ENCODE measurements around the gene TMEM69. TPM values are rescaled to one million over a fixed set of nuclear protein-coding genes. Genes with fewer than 3 reads are reported as not detected.
"Not testable (repeated sequence)": the region's sequence is repeated elsewhere in the genome, so short reads cannot be mapped to it uniquely, and the experiment has no call there.

TMEM69 gene
- total and polyA plus RNA-seq, 7 experiments from 2014 or later: 12.7 to 65.2 (median 22.1) TPM

DNA sequence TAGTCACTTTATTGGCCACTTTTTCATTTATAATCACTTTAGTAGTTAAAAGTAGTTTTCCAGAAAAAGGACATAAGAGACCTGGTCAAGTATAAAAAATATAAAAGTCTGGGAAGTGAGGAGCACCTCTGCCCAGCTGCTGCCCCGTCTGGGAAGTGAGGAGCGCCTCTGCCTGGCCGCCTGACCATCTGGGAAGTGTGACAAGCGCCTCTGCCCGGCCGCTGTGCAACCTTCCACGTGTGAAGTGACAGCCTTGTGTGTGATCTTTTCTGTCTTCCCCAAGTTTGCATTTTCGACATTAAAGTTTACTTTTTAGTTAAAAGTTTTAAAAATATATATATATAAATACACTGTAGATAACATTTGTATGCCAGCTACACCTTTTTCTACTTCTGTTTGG, 5.8 kb downstream of the TMEM69 start:
- H3K27me3 Mint-ChIP-seq; H3K27me3 ChIP-seq (ENCODE audit: control insufficient read depth in 2 of 2, insufficient read depth in 2 of 2, low read length in 2 of 2); H3K27ac ChIP-seq (ENCODE audit: low read depth, low read length); DNase-seq; H3K4me3 ChIP-seq (ENCODE audit: low read length); H3K9me3 Mint-ChIP-seq; intact Hi-C loops (cut with micrococcal nuclease); CTCF ChIA-PET; H3K9me3 ChIP-seq (ENCODE audit: control insufficient read depth in 2 of 3, low read length in 3 of 3); ATAC-seq; H3K4me3 Mint-ChIP-seq; POLR2A ChIA-PET: not testable (repeated sequence)
- peaks cover 6 to 10% of the 10 kb centered on the region in 2 donors for H3K4me1 ChIP-seq (ENCODE audit: control insufficient read depth in 2 of 2, insufficient read depth in 2 of 2, low read length in 2 of 2)
- peak overlapping the region in 1 of 9 donors; percentile 38 for H3K27ac Mint-ChIP-seq
- H3K36me3 Mint-ChIP-seq: peaks cover 0 to 26% (median 4%) of the 10 kb centered on the region in 5 donors
- peaks cover 0 to 29% (median 4%) of the 10 kb centered on the region in 3 experiments for H3K36me3 ChIP-seq (ENCODE audit: control insufficient read depth in 2 of 3, insufficient read depth in 3 of 3, low read length in 3 of 3)
- H3K4me1 Mint-ChIP-seq: peaks cover 0 to 25% (median 14%) of the 10 kb centered on the region in 7 donors

DNA sequence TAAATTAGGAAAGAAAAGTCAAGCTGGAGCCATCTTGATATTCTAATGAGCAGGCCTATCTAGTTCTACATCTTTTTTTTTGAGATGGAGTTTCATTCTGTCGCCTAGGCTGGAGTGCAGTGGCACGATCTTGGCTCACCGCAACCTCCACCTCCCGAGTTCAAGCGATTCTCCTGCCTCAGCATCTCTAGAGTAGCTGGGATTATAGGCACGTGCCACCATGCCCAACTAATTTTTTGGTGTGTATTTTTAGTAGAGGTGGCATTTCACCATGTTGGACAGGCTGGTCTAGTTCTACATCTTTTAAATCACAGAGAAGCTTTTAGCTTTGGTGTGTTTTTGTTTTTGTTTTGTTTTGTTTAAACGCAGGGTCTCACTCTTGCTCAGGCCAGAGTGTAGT, 6.8 kb downstream of the TMEM69 start:
- H3K4me1 Mint-ChIP-seq: peaks cover 0 to 20% (median 12%) of the 10 kb centered on the region in 7 donors
- ATAC-seq (no peak), DNase-seq (no peak)
- intact Hi-C loops (cut with micrococcal nuclease): no loop called here
- no peaks in the 10 kb centered on the region for H3K9me3 Mint-ChIP-seq
- Histone ChIP-seq H3K4me3 (ENCODE audit: low read length) (no peak overlapping the region), H3K4me1 (ENCODE audit: control insufficient read depth in 2 of 2, insufficient read depth in 2 of 2, low read length in 2 of 2) (peaks cover 0 to under 1% of the 10 kb centered on the region in 2 donors), H3K36me3 (ENCODE audit: control insufficient read depth in 2 of 3, insufficient read depth in 3 of 3, low read length in 3 of 3) (peaks cover 0 to 29% (median 4%) of the 10 kb centered on the region in 3 experiments), H3K9me3 (ENCODE audit: control insufficient read depth in 2 of 3, low read length in 3 of 3) (no peaks in the 10 kb centered on the region), H3K27me3 (ENCODE audit: control insufficient read depth in 2 of 2, insufficient read depth in 2 of 2, low read length in 2 of 2) (no peaks in the 10 kb centered on the region), H3K27ac (ENCODE audit: low read depth, low read length) (no peak overlapping the region)
- peak overlapping the region in 1 of 9 donors; percentile 38 for H3K27ac Mint-ChIP-seq
- H3K27me3 Mint-ChIP-seq: no peaks in the 10 kb centered on the region
- H3K36me3 Mint-ChIP-seq: peaks cover 0 to 26% (median 4%) of the 10 kb centered on the region in 5 donors
- CTCF ChIA-PET: no interaction called here
- no peak overlapping the region for H3K4me3 Mint-ChIP-seq
- POLR2A ChIA-PET: interaction anchor here (0.6 to 0.7 kb wide), 3 partner anchors 13 to 161 kb away, joined by 3 to 4 read pairs (median 3); no protein-coding TSS in a partner anchor

DNA sequence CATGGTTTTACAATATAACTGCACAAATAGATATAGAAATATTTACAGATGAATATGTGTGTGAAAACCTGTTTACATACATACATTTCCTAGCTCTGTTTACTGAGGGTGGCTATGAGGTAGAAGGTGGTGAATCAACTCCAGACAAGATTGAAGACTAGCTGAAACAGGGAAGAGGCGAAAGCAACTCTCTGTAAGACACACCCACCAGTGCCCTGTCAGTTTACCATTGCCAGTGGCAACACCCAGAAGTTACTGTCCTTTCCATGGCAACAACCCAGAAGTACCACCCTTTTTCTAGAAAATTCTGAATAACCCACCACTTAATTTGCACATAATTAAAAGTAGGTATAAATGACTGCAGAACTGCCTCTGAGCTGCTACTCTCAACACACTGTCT, 16.7 kb downstream of the TMEM69 start:
- intact Hi-C loops (cut with micrococcal nuclease): no loop called here
- Histone ChIP-seq H3K27me3 (ENCODE audit: control insufficient read depth in 2 of 2, insufficient read depth in 2 of 2, low read length in 2 of 2) (no peaks in the 10 kb centered on the region), H3K27ac (ENCODE audit: low read depth, low read length) (no peak overlapping the region), H3K4me3 (ENCODE audit: low read length) (no peak overlapping the region), H3K4me1 (ENCODE audit: control insufficient read depth in 2 of 2, insufficient read depth in 2 of 2, low read length in 2 of 2) (no peaks in the 10 kb centered on the region), H3K9me3 (ENCODE audit: control insufficient read depth in 2 of 3, low read length in 3 of 3) (no peaks in the 10 kb centered on the region), H3K36me3 (ENCODE audit: control insufficient read depth in 2 of 3, insufficient read depth in 3 of 3, low read length in 3 of 3) (peaks cover 0 to 9% (median 0%) of the 10 kb centered on the region in 3 experiments)
- ChIA-PET CTCF (no interaction called here), POLR2A (interaction anchor here (1.0 kb wide), 1 partner anchor 18 kb away, joined by 3 read pairs; the partner anchor contains the start of gene GPBP1L1)
- Mint-ChIP-seq H3K4me1 (no peaks in the 10 kb centered on the region), H3K4me3 (no peak overlapping the region), H3K27ac (no peak overlapping the region), H3K36me3 (peaks cover 8 to 33% (median 22%) of the 10 kb centered on the region in 5 donors), H3K9me3 (peaks cover 0 to 11% (median 5%) of the 10 kb centered on the region in 11 donors), H3K27me3 (no peaks in the 10 kb centered on the region)
- ATAC-seq (no peak), DNase-seq (no peak)

DNA sequence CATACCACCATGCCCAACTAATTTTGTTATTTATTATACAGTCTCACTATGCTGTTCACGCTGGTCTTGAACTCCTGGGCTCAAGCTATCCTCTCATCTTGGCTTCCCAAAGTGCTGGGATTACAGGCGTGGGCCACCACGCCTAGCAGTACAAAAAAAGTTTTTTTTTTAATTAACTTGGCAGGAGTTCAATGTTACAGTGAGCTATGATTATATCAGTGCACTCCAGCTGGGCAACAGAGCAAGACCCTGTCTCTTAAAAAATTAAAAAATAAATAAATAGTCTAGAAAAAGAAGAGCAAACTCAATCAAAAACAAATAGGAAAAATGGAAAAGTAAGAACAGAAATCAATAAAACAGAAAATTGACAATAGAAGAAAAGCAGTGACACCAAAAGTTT, 25.7 kb downstream of the TMEM69 start:
- POLR2A ChIA-PET: no interaction called here
- Mint-ChIP-seq H3K4me3 (no peak overlapping the region), H3K36me3 (peaks cover 0 to 24% (median 10%) of the 10 kb centered on the region in 5 donors)

DNA sequence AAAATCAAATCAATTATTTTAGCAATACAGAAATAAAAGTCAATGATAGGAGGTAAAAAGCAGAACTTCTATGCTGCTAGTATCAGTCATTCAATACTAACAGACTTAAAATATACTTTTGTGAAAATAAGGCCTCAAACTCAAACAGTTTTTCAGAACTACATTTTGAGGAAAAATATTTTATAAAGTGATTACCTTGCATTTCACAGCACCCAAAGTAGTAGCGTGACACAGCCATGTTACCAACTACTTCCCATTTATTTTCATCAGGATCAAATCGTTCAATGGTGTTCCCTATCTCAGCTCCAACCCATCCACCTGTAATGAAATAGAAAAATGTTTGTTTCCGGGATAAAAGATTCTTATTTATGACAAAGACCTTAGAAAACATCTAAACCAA, 28.7 kb downstream of the TMEM69 start:
- no peak overlapping the region for H3K4me3 Mint-ChIP-seq
- intact Hi-C loops (cut with micrococcal nuclease): no loop called here
- ATAC-seq (no peak), DNase-seq (no peak)
- Histone ChIP-seq H3K36me3 (ENCODE audit: control insufficient read depth in 2 of 3, insufficient read depth in 3 of 3, low read length in 3 of 3) (peaks cover 0 to 27% (median 3%) of the 10 kb centered on the region in 3 experiments), H3K27me3 (ENCODE audit: control insufficient read depth in 2 of 2, insufficient read depth in 2 of 2, low read length in 2 of 2) (no peaks in the 10 kb centered on the region), H3K27ac (ENCODE audit: low read depth, low read length) (no peak overlapping the region), H3K4me3 (ENCODE audit: low read length) (no peak overlapping the region), H3K4me1 (ENCODE audit: control insufficient read depth in 2 of 2, insufficient read depth in 2 of 2, low read length in 2 of 2) (no peaks in the 10 kb centered on the region), H3K9me3 (ENCODE audit: control insufficient read depth in 2 of 3, low read length in 3 of 3) (no peaks in the 10 kb centered on the region)
- POLR2A ChIA-PET: no interaction called here
- no peaks in the 10 kb centered on the region for H3K27me3 Mint-ChIP-seq
- H3K27ac Mint-ChIP-seq: no peak overlapping the region
- no peaks in the 10 kb centered on the region for H3K9me3 Mint-ChIP-seq
- peaks cover 0 to 21% (median 9%) of the 10 kb centered on the region in 5 donors for H3K36me3 Mint-ChIP-seq
- no peaks in the 10 kb centered on the region for H3K4me1 Mint-ChIP-seq
- CTCF ChIA-PET: interaction anchor here (1.5 kb wide), 1 partner anchor 31 kb away, joined by 3 read pairs; no protein-coding TSS in a partner anchor

More for the DNA sequence above, 25.7 kb downstream of the TMEM69 start:
- Mint-ChIP-seq H3K9me3 (no peaks in the 10 kb centered on the region), H3K27ac (no peak overlapping the region), H3K4me1 (no peaks in the 10 kb centered on the region), H3K27me3 (no peaks in the 10 kb centered on the region)
- ATAC-seq (no peak), DNase-seq (no peak)
- Histone ChIP-seq H3K4me3 (ENCODE audit: low read length) (no peak overlapping the region), H3K4me1 (ENCODE audit: control insufficient read depth in 2 of 2, insufficient read depth in 2 of 2, low read length in 2 of 2) (no peaks in the 10 kb centered on the region), H3K36me3 (ENCODE audit: control insufficient read depth in 2 of 3, insufficient read depth in 3 of 3, low read length in 3 of 3) (peaks cover 0 to 35% (median 3%) of the 10 kb centered on the region in 3 experiments), H3K9me3 (ENCODE audit: control insufficient read depth in 2 of 3, low read length in 3 of 3) (no peaks in the 10 kb centered on the region), H3K27me3 (ENCODE audit: control insufficient read depth in 2 of 2, insufficient read depth in 2 of 2, low read length in 2 of 2) (no peaks in the 10 kb centered on the region), H3K27ac (ENCODE audit: low read depth, low read length) (no peak overlapping the region)
- CTCF ChIA-PET: interaction anchor here (0.6 kb wide), 1 partner anchor 1039 kb away, joined by 3 read pairs; no protein-coding TSS in a partner anchor
- intact Hi-C loops (cut with micrococcal nuclease): no loop called here

DNA sequence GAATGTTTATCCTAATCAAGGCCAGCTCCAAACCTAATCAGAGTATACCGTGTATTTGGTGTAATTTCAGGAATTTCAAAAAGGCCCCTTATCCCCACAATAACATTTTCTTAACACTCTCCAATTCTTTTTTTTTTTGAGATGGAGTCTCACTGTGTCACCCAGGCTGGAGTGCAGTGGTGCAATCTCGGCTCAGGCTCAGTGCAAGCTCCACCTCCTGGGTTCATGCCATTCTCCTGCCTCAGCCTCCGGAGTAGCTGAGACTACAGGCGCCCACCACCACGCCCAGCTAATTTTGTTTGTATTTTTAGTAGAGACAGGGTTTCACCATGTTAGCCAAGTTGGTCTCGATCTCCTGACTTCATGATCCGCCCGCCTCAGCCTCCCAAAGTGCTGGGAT, 29.4 kb downstream of the TMEM69 start:
- peaks cover 0 to 16% (median 7%) of the 10 kb centered on the region in 5 donors for H3K36me3 Mint-ChIP-seq
- H3K4me3 ChIP-seq (ENCODE audit: low read length); H3K4me1 ChIP-seq (ENCODE audit: control insufficient read depth in 2 of 2, insufficient read depth in 2 of 2, low read length in 2 of 2); H3K27me3 Mint-ChIP-seq; DNase-seq; H3K27me3 ChIP-seq (ENCODE audit: control insufficient read depth in 2 of 2, insufficient read depth in 2 of 2, low read length in 2 of 2); H3K27ac ChIP-seq (ENCODE audit: low read depth, low read length); intact Hi-C loops (cut with micrococcal nuclease); H3K4me3 Mint-ChIP-seq; H3K4me1 Mint-ChIP-seq; H3K9me3 Mint-ChIP-seq; ATAC-seq; H3K9me3 ChIP-seq (ENCODE audit: control insufficient read depth in 2 of 3, low read length in 3 of 3); H3K27ac Mint-ChIP-seq; POLR2A ChIA-PET: not testable (repeated sequence)
- CTCF ChIA-PET: interaction anchor here (1.5 kb wide), 1 partner anchor 32 kb away, joined by 3 read pairs; no protein-coding TSS in a partner anchor
- peaks cover 0 to 24% (median 3%) of the 10 kb centered on the region in 3 experiments for H3K36me3 ChIP-seq (ENCODE audit: control insufficient read depth in 2 of 3, insufficient read depth in 3 of 3, low read length in 3 of 3)

DNA sequence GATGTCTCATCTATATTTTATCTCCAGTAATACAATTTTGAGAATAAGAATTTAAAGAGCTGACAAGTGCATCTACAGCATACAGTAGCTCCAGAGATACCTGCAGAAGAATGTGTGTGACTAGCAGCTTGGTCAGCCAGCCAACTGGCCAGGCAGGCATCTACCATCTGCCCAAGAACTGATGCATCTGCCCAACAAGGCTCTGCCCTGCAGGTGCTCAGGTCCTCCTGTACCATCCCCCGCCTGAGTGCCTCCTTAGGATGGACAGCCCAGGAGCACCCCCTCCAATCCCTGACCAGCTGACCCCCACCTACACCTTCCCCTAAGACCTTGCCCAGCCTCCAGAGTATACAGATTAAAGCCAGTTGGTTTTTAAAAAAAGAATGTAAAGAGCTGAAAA, 30.3 kb downstream of the TMEM69 start:
- no peak overlapping the region for H3K27ac Mint-ChIP-seq

More for the DNA sequence above, 30.3 kb downstream of the TMEM69 start:
- Mint-ChIP-seq H3K4me1 (no peaks in the 10 kb centered on the region), H3K27me3 (no peaks in the 10 kb centered on the region), H3K36me3 (peaks cover 0 to 21% (median 7%) of the 10 kb centered on the region in 5 donors), H3K9me3 (no peaks in the 10 kb centered on the region), H3K4me3 (no peak overlapping the region)
- Histone ChIP-seq H3K27ac (ENCODE audit: low read depth, low read length) (no peak overlapping the region), H3K4me1 (ENCODE audit: control insufficient read depth in 2 of 2, insufficient read depth in 2 of 2, low read length in 2 of 2) (no peaks in the 10 kb centered on the region), H3K9me3 (ENCODE audit: control insufficient read depth in 2 of 3, low read length in 3 of 3) (no peaks in the 10 kb centered on the region), H3K27me3 (ENCODE audit: control insufficient read depth in 2 of 2, insufficient read depth in 2 of 2, low read length in 2 of 2) (no peaks in the 10 kb centered on the region), H3K36me3 (ENCODE audit: control insufficient read depth in 2 of 3, insufficient read depth in 3 of 3, low read length in 3 of 3) (peaks cover 0 to 21% (median 3%) of the 10 kb centered on the region in 3 experiments), H3K4me3 (ENCODE audit: low read length) (no peak overlapping the region)
- ATAC-seq (no peak), DNase-seq (no peak)
- intact Hi-C loops (cut with micrococcal nuclease): no loop called here
- ChIA-PET CTCF (interaction anchor here (1.5 kb wide), 1 partner anchor 33 kb away, joined by 3 read pairs; no protein-coding TSS in a partner anchor), POLR2A (no interaction called here)
